ENCODE measurements around the gene MIOX. TPM values are rescaled to one million over a fixed set of nuclear protein-coding genes. Genes with fewer than 3 reads are reported as not detected.

MIOX gene
- total RNA-seq, 1 experiment from 2014 or later, result 1.5 TPM

DNA sequence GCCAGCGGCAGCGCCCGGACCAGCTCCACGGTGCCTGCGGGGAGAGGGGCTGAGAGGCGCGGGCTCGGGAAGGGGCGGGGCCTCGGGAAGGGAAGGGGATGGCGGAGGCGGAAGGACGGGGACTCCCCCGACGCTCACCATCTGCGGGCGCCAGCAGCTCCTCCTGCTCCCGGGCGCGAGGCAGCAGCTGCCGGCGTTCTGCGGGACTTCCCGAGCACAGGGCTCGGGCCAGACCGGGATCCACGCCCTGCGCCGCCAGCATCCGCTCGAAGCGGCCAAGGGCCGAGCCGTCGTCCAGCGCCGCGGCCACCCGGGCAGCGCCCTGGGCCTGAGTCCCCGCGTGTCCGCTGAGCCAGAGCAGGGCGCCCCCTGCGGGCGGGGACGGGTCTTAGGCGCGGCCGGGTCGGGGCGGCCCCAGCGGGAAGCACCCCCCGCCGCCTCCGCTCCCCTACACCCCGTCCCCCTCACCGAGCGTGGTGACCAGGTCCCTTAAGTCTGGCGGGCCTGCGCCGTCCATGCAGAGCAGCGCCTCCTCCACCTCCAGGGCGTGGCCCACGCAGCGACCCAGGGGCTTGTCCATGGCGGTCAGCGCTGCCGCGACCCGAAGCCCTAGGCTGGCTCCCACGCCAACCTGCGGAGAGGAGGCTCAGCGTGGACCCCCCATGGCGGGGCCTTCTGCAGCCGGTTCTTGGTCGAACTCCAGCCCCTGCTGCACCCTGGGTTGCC, 39.6 kb downstream of the MIOX start:
- H3K9me3 ChIP-seq (ENCODE audit: insufficient read depth, low read depth), result no peaks in the 10 kb centered on the region
- peak; percentile 62 to 76 for DNase-seq
- H2AFZ ChIP-seq, result peak overlapping the region; percentile 85
- peaks cover 23% of the 10 kb centered on the region for H3K79me2 ChIP-seq (ENCODE audit: low read depth)
- no peaks in the 10 kb centered on the region for H3K27me3 ChIP-seq (ENCODE audit: insufficient read depth, low read depth)
- H4K20me1 ChIP-seq (ENCODE audit: insufficient read depth), result peaks cover 24% of the 10 kb centered on the region
- H3K9me2 ChIP-seq (ENCODE audit: insufficient read depth), result no peaks in the 10 kb centered on the region
- BruUV-seq (replicated peaks), result no TSS peak
- TF ChIP-seq EZH2 (IDR thresholded peaks at IDR 0.05; ENCODE audit: low read depth), result no peak
- TF ChIP-seq, protein P1, sequence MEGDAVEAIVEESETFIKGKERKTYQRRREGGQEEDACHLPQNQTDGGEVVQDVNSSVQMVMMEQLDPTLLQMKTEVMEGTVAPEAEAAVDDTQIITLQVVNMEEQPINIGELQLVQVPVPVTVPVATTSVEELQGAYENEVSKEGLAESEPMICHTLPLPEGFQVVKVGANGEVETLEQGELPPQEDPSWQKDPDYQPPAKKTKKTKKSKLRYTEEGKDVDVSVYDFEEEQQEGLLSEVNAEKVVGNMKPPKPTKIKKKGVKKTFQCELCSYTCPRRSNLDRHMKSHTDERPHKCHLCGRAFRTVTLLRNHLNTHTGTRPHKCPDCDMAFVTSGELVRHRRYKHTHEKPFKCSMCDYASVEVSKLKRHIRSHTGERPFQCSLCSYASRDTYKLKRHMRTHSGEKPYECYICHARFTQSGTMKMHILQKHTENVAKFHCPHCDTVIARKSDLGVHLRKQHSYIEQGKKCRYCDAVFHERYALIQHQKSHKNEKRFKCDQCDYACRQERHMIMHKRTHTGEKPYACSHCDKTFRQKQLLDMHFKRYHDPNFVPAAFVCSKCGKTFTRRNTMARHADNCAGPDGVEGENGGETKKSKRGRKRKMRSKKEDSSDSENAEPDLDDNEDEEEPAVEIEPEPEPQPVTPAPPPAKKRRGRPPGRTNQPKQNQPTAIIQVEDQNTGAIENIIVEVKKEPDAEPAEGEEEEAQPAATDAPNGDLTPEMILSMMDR (conservative IDR thresholded peaks at IDR 0.05), result peak; percentile 87
- POLR2A ChIA-PET (ENCODE audit: unreplicated experiment), result interaction anchor here (0.6 to 1.4 kb wide), 6 partner anchors 12 to 174 kb away, joined by 3 to 27 read pairs (median 4); partner anchors contain the start of genes LMF2 and NCAPH2
- CTCF ChIA-PET, result interaction anchor here (0.6 to 2.6 kb wide), 12 partner anchors 13 to 377 kb away, joined by 3 to 14 read pairs (median 4); partner anchors contain the start of genes LMF2 and SYCE3
- H3K27ac ChIP-seq, result peak overlapping the region; percentile 56
- H3F3A ChIP-seq (ENCODE audit: insufficient read depth, low read depth), result peaks cover 62% of the 10 kb centered on the region
- intact Hi-C loops (cut with micrococcal nuclease; ENCODE audit: unreplicated experiment), result loop anchor here (2.0 kb wide), 2 partner anchors 57 to 95 kb away; partner anchors contain the start of gene CHKB
- H3K4me1 ChIP-seq (replicated peaks; ENCODE audit: insufficient read depth), result peaks cover 23% of the 10 kb centered on the region
- peaks cover 5% of the 10 kb centered on the region for H3K36me3 ChIP-seq (ENCODE audit: low read depth)
- peak overlapping the region; percentile 94 for H3K4me2 ChIP-seq
- peak overlapping the region; percentile 96 for H3K4me3 ChIP-seq

DNA sequence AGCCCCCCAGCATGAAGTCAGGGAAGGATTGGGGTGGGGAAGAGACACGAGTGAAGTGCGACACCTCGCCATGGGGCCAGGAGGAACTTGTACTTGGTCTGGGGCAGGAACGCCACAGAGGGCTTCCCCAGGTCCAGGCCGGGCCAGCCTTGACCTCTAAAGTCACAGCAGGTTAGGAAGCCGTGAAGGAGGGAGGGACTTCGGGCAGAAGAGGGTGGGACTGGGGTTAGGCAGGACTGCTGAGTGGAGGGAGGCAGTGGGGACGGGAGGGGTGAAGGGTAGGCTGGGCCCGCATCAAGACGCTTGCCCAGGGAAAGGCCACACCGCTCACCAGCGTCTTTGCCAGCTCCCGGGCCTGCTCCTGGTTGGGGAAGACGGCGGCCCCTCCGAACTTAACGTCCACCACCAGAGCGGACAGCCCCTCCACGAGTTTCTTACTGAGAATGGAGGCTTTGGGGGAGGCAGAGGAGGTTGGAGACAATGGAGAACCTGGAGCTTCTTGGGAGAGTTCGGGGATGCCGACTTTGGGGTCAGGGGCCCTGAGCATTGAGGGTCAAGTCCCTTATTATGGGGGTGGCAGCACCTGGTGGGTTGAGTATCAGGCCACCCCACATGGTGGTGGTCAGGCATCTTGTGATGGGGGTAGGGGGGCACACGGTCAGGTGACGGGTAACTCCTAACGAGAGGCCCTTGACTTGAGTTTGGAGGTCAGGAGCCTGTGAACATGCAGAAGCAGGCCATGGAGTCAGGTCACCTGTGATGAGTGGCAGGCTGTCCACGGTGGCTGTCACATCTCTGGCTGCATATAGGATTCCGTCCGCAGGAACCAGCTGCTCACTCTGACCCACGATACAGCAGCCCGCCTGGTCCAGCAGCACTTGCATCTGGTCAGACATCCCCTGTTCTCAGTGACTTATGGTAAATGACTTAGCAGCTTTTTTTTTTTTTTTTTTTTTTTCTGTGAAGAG, 40.5 kb downstream of the MIOX start:
- Histone ChIP-seq H3K9me3 (ENCODE audit: insufficient read depth, low read depth) (no peaks in the 10 kb centered on the region), H3K4me1 (replicated peaks; ENCODE audit: insufficient read depth) (peaks cover 23% of the 10 kb centered on the region), H3K79me2 (ENCODE audit: low read depth) (peaks cover 23% of the 10 kb centered on the region), H2AFZ (peak overlapping the region; percentile 85), H3K36me3 (ENCODE audit: low read depth) (peaks cover 5% of the 10 kb centered on the region), H3K4me3 (peak overlapping the region; percentile 96), H3K9me2 (ENCODE audit: insufficient read depth) (no peaks in the 10 kb centered on the region), H3K27me3 (ENCODE audit: insufficient read depth, low read depth) (no peaks in the 10 kb centered on the region), H3F3A (ENCODE audit: insufficient read depth, low read depth) (peaks cover 64% of the 10 kb centered on the region), H3K4me2 (peak overlapping the region; percentile 94), H4K20me1 (ENCODE audit: insufficient read depth) (peaks cover 24% of the 10 kb centered on the region), H3K27ac (peak overlapping the region; percentile 56)
- DNase-seq, result peak; percentile 75 to 77
- intact Hi-C loops (cut with micrococcal nuclease; ENCODE audit: unreplicated experiment), result loop anchor here (2.0 kb wide), 2 partner anchors 56 to 94 kb away; partner anchors contain the start of gene CHKB
- TF ChIP-seq, protein P1 (conservative IDR thresholded peaks at IDR 0.05), result no peak
- TF ChIP-seq EZH2 (IDR thresholded peaks at IDR 0.05; ENCODE audit: low read depth), result no peak
- ChIA-PET POLR2A (ENCODE audit: unreplicated experiment) (no interaction called here), CTCF (interaction anchor here (0.6 kb wide), 3 partner anchors 56 to 378 kb away, joined by 4 to 9 read pairs (median 5); no protein-coding TSS in a partner anchor)
- no TSS peak for BruUV-seq (replicated peaks)

Measured in PC-9 (cell line).